Activated CD4-positive, alpha-beta T cell treated with anti-CD3 and anti-CD28 coated beads, Interleukin-2, amount 10 ng/mL, durations not matched to agents 24 days and 14 days (primary cell): ENCODE measurements around the gene TAF11L8. TPM values are rescaled to one million over a fixed set of nuclear protein-coding genes. Genes with fewer than 3 reads are reported as not detected.

Experiments used
- total RNA-seq: library from RNA; stranded (reverse); gene quantifications from 2 replicates; pipeline ENCODE4 v1.2.3, GENCODE V29; 2022

TAF11L8 gene
- total RNA-seq, 1 donor from 2014 or later, result not detected

Other genes with a start within 250 kb of the TAF11L8 start
- gene TAF11L2, start 92.7 kb downstream of the TAF11L8 start, total RNA-seq, result not detected in 2 replicates
- gene TAF11L3, start 72.6 kb downstream of the TAF11L8 start, total RNA-seq, result not detected in 2 replicates
- gene TAF11L4, start 69.2 kb downstream of the TAF11L8 start, total RNA-seq, result not detected in 2 replicates
- gene TAF11L5, start 65.7 kb downstream of the TAF11L8 start, total RNA-seq, result not detected in 2 replicates
- gene TAF11L6, start 62.3 kb downstream of the TAF11L8 start, total RNA-seq, result not detected in 2 replicates
- gene TAF11L7, start 5.2 kb downstream of the TAF11L8 start, total RNA-seq, result not detected in 2 replicates
- gene TAF11L9, start 3.4 kb upstream of the TAF11L8 start, total RNA-seq, result not detected in 2 replicates
- not detected in 2 replicates for gene TAF11L10, start 6.9 kb upstream of the TAF11L8 start, total RNA-seq
- gene TAF11L11, start 13.2 kb upstream of the TAF11L8 start, total RNA-seq, result not detected in 2 replicates
- gene TAF11L12, start 19.4 kb upstream of the TAF11L8 start, total RNA-seq, result not detected in 2 replicates
- gene TAF11L13, start 41.1 kb upstream of the TAF11L8 start, total RNA-seq, result not detected in 2 replicates
- not detected in 2 replicates for gene TAF11L14, start 43.5 kb upstream of the TAF11L8 start, total RNA-seq